ENCODE results near the gene TRIM28.

The TRIM28 gene

DNA sequence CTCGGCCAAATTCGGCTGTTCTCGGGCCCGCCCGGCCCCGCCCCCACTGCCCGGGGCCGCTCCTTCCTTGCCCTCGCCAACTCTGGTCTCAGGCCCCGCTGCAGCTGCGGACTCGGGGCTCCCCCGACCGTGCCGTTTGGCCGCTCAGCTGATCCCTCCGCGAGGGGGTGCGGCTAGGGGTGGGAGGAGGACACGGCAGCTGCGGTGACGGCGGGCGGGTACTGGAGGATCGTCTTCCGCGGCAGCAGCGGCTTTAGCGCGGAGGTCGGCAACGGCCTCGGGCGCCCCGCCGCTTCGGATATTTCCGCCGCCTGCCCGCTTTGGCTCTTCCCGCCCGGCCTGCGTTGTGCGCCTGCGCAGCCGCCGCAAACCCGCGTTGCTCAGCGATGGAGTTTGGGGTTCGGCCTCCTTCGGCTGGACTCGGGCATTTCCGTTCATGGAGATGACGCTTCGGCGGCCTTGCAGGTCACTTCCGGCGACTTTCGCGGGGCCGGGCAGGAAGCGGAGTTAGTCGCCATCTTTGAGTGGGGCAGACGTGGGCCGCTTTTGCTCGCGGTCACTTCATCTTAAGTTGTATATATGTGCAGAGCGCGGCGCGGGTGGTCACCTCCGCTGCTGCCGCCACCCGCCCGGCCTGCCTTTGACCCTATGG, 14.9 kb downstream of the TRIM28 start:
- DNase-seq (ENCODE audit: insufficient read length), result peak; percentile 95
- TF ChIP-seq POLR2AphosphoS5 (IDR thresholded peaks at IDR 0.05; ENCODE audit: low read depth, low read length), result no peak
- peak; percentile 35; the same call in 1 of the 2 replicates for TF ChIP-seq TAF1 (IDR thresholded peaks at IDR 0.05; ENCODE audit: borderline replicate concordance, low read depth, low read length)
- FAIRE-seq, result peak; percentile 99

DNA sequence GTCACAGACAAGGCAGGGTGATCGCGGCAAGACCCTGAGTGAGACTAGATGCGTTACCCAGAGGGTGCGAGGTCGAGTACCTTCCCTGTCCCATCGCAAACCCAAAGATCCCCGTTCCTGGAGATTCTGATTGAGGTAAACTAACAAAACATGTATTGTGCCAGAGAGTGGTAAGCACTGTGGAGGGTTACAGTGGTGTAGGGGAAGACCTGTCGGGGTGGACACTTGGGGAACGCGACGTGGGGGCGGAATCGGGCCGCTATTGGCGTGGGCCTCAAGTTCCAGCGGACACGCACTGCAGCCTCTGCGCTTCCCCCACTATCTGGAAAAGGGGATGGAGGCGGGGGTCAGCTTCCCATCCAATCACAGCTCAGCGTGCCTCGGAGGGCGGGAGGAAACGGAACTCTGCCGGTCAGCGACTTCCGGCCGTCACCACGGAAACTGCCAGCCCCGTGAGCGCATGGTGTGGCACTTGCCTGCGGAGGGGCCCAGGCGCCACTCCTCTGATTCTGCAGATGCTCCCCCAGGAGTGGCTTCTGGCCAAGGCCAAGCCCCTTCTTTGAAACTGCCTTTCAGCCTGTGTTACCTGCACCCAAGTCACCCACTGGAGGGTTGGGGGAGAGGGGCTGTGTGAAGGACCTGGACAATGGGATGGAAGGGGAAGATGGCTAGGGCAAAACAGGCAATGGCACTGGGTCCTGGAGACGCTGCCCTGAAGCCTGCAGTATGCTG, 15.6 kb downstream of the TRIM28 start:
- DNase-seq (ENCODE audit: insufficient read length) (peak; percentile 93), FAIRE-seq (no peak)
- TF ChIP-seq TAF1 (IDR thresholded peaks at IDR 0.05; ENCODE audit: borderline replicate concordance, low read depth, low read length) (peak; percentile 68; the same call in 1 of the 2 replicates), POLR2AphosphoS5 (IDR thresholded peaks at IDR 0.05; ENCODE audit: low read depth, low read length) (peak; percentile 94), POLR2A (IDR thresholded peaks at IDR 0.05; ENCODE audit: low read depth, low read length) (peak; percentile 94)

DNA sequence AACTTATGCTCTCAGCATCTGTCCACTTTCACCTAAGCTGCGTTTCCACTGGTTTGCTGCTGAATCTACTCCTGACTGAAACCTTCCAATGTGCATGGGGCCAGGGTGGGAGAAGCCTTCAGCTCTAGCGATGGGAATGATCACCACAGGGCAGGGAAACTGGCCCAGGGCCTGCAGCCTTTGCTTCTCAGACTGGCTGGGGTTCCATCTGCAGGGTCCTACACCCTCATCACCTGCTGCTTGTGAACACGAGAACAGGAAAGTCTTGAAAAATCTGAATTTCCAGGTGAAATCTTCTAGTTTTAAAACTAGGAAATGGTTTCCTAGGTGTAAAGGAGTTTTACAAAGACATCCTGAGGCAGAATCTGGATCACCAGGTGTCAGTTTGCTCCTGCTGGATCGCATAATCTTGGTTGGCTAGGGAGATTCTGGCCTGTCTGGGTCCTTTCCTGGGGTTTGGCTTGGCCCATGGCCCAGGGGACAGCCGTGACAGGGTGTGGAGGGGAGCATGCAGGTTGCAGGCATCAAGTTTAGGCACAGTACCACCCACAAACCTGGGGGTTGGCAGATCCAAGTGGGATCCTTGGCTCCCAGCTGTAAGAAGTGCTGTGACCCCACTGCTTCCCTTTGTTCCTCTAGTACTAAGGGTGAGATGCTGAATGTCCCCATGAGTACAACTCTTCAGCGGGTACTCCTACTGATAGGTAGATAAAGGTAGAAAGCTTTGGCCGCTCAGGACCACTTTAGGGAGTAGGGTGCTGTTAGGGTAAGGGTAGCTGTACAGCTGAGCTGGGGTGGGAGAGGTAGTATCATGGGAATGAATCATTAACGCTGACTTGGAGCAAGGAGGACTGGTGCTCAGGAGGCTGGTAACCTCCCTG, 16.4 kb downstream of the TRIM28 start:
- DNase-seq (ENCODE audit: insufficient read length), result no peak
- FAIRE-seq, result no peak
- TF ChIP-seq POLR2A (IDR thresholded peaks at IDR 0.05; ENCODE audit: low read depth, low read length), result no peak
- TF ChIP-seq POLR2AphosphoS5 (IDR thresholded peaks at IDR 0.05; ENCODE audit: low read depth, low read length), result no peak
- no peak for TF ChIP-seq TAF1 (IDR thresholded peaks at IDR 0.05; ENCODE audit: borderline replicate concordance, low read depth, low read length)

DNA sequence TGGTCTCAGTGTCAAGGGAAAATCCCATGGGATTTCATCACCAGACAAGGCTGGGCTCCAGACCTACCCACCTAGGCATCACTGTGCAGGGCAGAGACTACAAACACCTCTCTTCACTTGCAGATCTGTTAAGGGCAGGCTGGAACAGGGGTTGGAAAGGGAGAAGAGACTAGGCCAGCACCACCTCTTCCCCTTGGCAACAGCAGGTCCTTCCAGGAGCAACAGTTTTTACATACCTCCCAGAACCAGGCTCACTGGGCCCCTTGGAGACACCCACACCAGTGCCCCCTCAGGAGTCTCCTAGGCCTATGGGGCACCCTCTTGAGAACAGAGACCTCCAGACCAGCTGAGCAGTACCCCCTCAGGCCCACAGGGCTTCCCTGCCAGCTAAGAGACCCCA, 17.1 kb downstream of the TRIM28 start:
- DNase-seq (ENCODE audit: insufficient read length) (no peak), FAIRE-seq (no peak)
- TF ChIP-seq TAF1 (IDR thresholded peaks at IDR 0.05; ENCODE audit: borderline replicate concordance, low read depth, low read length) (no peak), POLR2A (IDR thresholded peaks at IDR 0.05; ENCODE audit: low read depth, low read length) (no peak), POLR2AphosphoS5 (IDR thresholded peaks at IDR 0.05; ENCODE audit: low read depth, low read length) (no peak)

DNA sequence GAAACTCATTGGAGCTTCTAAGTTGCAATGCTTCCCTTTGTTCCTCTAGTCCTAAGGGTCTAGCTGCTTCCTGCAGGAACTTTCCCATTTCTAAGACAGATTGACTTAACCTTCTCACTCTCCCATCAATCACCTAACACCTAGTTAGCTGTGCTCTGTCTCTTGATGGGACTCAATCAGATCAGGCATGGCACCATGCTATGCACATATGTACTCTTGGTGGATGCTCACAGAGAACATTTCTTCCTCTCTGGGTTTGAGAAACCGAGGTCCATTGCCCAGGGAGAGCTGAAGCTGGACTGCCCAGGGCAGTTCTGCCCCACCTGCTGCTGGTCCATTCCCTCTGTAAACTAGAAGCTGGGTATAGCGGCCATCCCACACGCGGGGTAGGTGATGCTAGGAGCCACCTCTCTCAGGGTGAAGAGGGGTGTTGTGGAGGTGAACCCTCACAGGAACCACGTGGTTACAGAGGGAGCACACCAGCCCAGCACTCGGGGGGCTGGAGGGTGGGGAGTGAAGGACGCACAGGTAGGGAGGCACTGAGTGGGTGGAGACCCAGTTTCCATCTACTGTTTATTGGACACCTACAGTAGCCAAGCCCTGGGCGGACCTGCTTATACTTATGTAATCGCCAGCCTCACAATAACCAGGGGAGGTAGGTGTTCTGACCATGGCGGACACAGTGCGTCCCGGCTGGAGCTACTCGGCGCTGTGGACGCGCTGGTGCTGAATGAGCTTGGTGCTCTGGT, 17.7 kb downstream of the TRIM28 start:
- TF ChIP-seq POLR2A (IDR thresholded peaks at IDR 0.05; ENCODE audit: low read depth, low read length) (no peak), TAF1 (IDR thresholded peaks at IDR 0.05; ENCODE audit: borderline replicate concordance, low read depth, low read length) (no peak), POLR2AphosphoS5 (IDR thresholded peaks at IDR 0.05; ENCODE audit: low read depth, low read length) (no peak)
- DNase-seq (ENCODE audit: insufficient read length) (no peak), FAIRE-seq (no peak)

DNA sequence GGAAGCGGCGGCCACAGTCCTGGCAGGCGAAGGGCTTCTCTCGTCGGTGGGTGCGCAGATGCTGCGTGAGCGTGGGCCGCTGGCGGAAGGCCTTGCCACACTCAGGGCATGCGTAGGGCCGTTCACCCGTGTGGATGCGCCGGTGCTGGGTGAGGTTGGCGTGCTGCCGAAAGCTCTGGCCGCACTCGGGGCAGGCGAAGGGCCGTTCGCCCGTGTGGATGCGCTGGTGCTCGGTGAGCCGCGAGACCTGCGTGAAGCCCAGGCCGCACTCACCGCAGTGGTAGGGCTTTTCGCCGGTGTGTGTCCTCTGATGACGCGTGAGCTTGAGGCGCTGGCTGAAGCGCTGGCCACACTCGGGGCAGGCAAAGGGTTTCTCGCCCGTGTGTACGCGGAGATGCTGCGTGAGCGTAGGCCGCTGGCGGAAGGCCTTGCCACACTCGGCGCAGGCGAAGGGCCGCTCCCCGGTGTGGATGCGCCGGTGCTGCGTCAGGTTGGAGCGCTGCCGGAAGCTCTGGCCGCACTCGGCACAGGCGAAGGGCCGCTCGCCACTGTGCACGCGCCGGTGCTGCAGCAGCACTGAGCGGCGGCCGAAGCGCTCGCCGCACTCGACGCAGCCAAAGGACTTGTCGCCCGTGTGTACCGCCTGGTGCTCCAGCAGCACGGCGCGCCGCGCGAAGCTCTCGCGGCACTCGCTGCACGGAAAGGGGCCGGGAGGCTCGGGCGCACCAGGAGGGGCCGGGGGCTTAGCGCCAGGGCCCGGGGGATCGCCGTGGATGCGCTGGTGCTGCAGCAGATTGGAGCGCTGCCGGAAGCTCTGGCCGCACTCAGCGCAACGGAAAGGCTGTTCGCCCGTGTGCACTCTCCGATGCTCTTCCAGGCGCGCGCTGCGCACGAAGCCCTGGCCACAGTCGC, 18.5 kb downstream of the TRIM28 start:
- DNase-seq (ENCODE audit: insufficient read length) (no peak), FAIRE-seq (peak; percentile 53)
- TF ChIP-seq POLR2AphosphoS5 (IDR thresholded peaks at IDR 0.05; ENCODE audit: low read depth, low read length), result peak; percentile 47; the same call in 1 of the 2 replicates
- peak; percentile 68; the same call in 1 of the 2 replicates for TF ChIP-seq POLR2A (IDR thresholded peaks at IDR 0.05; ENCODE audit: low read depth, low read length)
- no peak for TF ChIP-seq TAF1 (IDR thresholded peaks at IDR 0.05; ENCODE audit: borderline replicate concordance, low read depth, low read length)

DNA sequence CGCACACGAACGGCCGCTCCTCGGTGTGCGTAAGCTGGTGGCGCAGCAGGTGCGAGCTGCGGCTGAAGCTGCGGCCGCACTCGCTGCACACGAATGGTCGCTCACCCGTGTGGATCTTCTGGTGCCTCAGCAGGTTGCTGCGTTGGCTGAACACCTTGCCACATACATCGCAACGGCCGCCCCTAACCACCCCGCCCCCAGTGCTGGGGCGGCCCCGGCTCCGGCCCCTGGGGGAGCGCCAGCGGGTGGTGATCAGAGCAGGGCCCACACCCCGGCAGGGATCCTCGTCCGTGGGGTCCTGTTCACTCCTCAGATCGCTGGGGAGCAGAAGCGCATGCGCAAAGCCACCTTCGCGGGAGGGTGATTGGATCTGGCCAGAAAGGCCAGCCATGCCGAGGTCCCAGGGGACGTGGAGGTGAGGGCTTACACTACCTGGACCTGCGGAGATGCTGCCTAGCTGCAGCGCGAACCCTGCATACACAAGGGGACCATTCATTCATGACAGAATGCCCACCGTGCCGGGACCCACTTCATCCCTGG, 19.2 kb downstream of the TRIM28 start:
- FAIRE-seq (peak; percentile 84), DNase-seq (ENCODE audit: insufficient read length) (peak; percentile 58)
- TF ChIP-seq POLR2AphosphoS5 (IDR thresholded peaks at IDR 0.05; ENCODE audit: low read depth, low read length), result no peak
- TF ChIP-seq POLR2A (IDR thresholded peaks at IDR 0.05; ENCODE audit: low read depth, low read length), result no peak
- no peak for TF ChIP-seq TAF1 (IDR thresholded peaks at IDR 0.05; ENCODE audit: borderline replicate concordance, low read depth, low read length)

DNA sequence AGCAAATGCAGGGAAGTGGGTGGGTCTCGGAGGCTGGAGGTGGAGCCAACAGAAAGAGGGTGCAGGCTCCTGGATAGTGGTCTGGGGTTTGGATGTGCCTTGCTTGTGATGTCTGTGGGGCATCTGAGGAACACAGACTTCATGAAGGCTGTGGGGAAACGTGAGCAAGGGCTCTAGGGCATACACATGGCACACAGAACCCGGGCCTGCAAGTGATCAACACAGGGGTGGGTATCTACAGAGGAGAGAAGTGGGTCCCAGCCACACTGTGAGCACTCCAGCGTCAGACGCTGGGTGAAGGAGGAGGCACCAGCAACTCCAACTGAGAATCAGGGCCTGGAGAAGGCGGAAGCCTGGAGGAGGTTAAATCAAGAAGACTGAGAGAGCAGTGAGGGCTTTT, 20.0 kb downstream of the TRIM28 start:
- no peak for TF ChIP-seq POLR2A (IDR thresholded peaks at IDR 0.05; ENCODE audit: low read depth, low read length)
- TF ChIP-seq POLR2AphosphoS5 (IDR thresholded peaks at IDR 0.05; ENCODE audit: low read depth, low read length), result no peak
- TF ChIP-seq TAF1 (IDR thresholded peaks at IDR 0.05; ENCODE audit: borderline replicate concordance, low read depth, low read length), result no peak
- DNase-seq (ENCODE audit: insufficient read length), result no peak
- FAIRE-seq, result no peak

DNA sequence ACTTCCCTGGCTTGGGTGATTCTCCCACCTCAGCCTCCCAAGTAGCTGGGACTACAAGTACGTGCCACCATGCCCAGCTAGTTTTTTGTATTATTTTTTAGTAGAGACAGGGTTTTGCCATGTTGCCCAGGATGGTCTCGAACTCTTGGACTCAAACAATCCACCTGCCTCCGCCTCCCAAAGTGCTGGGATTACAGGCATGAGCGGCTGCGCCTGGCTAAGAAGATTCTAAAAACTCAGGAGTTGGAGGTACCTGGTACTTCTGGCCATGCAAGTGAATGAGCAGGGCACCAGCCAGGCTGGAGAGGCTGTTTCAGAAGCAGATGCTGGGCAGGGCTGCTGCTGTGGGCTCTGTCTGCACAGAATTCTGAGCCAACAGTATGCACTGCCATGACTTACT, 23.1 kb downstream of the TRIM28 start:
- DNase-seq (ENCODE audit: insufficient read length), result no peak
- TF ChIP-seq TAF1 (IDR thresholded peaks at IDR 0.05; ENCODE audit: borderline replicate concordance, low read depth, low read length) (no peak), POLR2A (IDR thresholded peaks at IDR 0.05; ENCODE audit: low read depth, low read length) (no peak), POLR2AphosphoS5 (IDR thresholded peaks at IDR 0.05; ENCODE audit: low read depth, low read length) (no peak)
- FAIRE-seq, result no peak

Measured in GM12892 (cell line).